ENCODE data around the gene DNM3. TPM values are rescaled to one million over a fixed set of nuclear protein-coding genes. Genes with fewer than 3 reads are reported as not detected.

The DNM3 gene
- total and polyA plus RNA-seq, 9 of the 15 experiments (the other 6 are each of a cell fraction or from before 2014, with no cell fraction given): 0.08 to 0.36 (median 0.22) TPM; not detected in 1

- no peak for TF ChIP-seq RERE (CRISPR knock-in tag; IDR thresholded peaks at IDR 0.05; ENCODE audit: borderline replicate concordance)
- TF ChIP-seq NR4A1 (CRISPR knock-in tag; IDR thresholded peaks at IDR 0.05): peak; percentile 91
- peak; percentile 96 for TF ChIP-seq NR4A1 (tag; IDR thresholded peaks at IDR 0.05)
- peak; percentile 92 for TF ChIP-seq CTBP1 (IDR thresholded peaks at IDR 0.05; ENCODE audit: borderline replicate concordance)
- peak; percentile 85; the same call in 1 of the 2 replicates for TF ChIP-seq ZKSCAN8 (CRISPR knock-in tag; IDR thresholded peaks at IDR 0.05)
- TF ChIP-seq, protein P1, sequence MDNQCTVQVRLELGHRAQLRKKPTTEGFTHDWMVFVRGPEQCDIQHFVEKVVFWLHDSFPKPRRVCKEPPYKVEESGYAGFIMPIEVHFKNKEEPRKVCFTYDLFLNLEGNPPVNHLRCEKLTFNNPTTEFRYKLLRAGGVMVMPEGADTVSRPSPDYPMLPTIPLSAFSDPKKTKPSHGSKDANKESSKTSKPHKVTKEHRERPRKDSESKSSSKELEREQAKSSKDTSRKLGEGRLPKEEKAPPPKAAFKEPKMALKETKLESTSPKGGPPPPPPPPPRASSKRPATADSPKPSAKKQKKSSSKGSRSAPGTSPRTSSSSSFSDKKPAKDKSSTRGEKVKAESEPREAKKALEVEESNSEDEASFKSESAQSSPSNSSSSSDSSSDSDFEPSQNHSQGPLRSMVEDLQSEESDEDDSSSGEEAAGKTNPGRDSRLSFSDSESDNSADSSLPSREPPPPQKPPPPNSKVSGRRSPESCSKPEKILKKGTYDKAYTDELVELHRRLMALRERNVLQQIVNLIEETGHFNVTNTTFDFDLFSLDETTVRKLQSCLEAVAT (IDR thresholded peaks at IDR 0.05): 0 out of 4 replicates have a peak, but pooled peaks of 1 of the 2 experiments have one; percentile 21
- TF ChIP-seq ZBTB11 (CRISPR knock-in tag; IDR thresholded peaks at IDR 0.05): peak in 1 of 3 experiments; percentile 89; a peak in 2 of 6 replicates
- TF ChIP-seq, protein P2, sequence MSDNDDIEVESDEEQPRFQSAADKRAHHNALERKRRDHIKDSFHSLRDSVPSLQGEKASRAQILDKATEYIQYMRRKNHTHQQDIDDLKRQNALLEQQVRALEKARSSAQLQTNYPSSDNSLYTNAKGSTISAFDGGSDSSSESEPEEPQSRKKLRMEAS (CRISPR knock-in tag; IDR thresholded peaks at IDR 0.05): peak; percentile 53; the same call in 1 of the 2 replicates
- no peak for TF ChIP-seq SRF (CRISPR knock-in tag; IDR thresholded peaks at IDR 0.05)
- TF ChIP-seq ZFP1 (CRISPR knock-in tag; IDR thresholded peaks at IDR 0.05): peak; percentile 46; the same call in 1 of the 2 replicates
- TF ChIP-seq SRSF3 (IDR thresholded peaks at IDR 0.05; ENCODE audit: insufficient read depth, low read length): no peak
- no peak for TF ChIP-seq BMI1 (IDR thresholded peaks at IDR 0.05; ENCODE audit: low read length)
- peak; percentile 90 for TF ChIP-seq EP300 (IDR thresholded peaks at IDR 0.05; ENCODE audit: low read length)
- no peak for TF ChIP-seq PHB (CRISPR knock-in tag; IDR thresholded peaks at IDR 0.05)
Observed at GRCh38 chr1:172456344-172456769, 615.1 kb downstream of the DNM3 start (continued).
